SK-N-SH (cell line): ENCODE results near the gene PDE4D. TPM values are rescaled to one million over a fixed set of nuclear protein-coding genes. Genes with fewer than 3 reads are reported as not detected.

Experiments used
- CTCF ChIA-PET: fragments of 300-600, 350-600 bp; formaldehyde crosslinking; extraction: SDS; loops from one replicate; lab custom pipeline; 2021; lab: Yijun Ruan, JAX
- POLR2A ChIA-PET: fragments of 350-600 bp; sonication (Branson Sonifier 250); formaldehyde crosslinking; extraction: SDS; loops from one replicate; lab custom pipeline; 2020; ENCODE audit warnings: antibody characterized with exemption, inconsistent platforms; lab: Yijun Ruan, JAX
- DNase-seq: peaks from one replicate; pipeline ENCODE4 v3.0.0; 2012
- H2AFZ ChIP-seq: fragments of 200-600 bp; sonication (generic); 2 replicates; pipeline ENCODE4 v1.8.1; 2016; ENCODE audit warnings: antibody characterized with exemption, mild to moderate bottlenecking, low read depth
- H3F3A ChIP-seq: fragments of 200-600 bp; sonication (generic); replicated peaks from 2 replicates; pipeline ENCODE3; 2016; ENCODE audit warnings: antibody characterized with exemption, mild to moderate bottlenecking; ENCODE audit not compliant: insufficient read depth
- H3K27ac ChIP-seq, 2 experiments: fragments of 200-500 bp in 1 of 2; fragments of 200-600 bp in 1 of 2; sonication (Bioruptor generic) in 1 of 2; sonication (generic), shearing (Covaris generic) in 1 of 2; 2 replicates each; pipeline versions ENCODE4 v1.5.1 to v1.6.1; 2014 to 2016; ENCODE audit warnings: low read depth in 2 of 2, inconsistent platforms in 1 of 2, low read length in 1 of 2, mild to moderate bottlenecking in 1 of 2, mixed read lengths in 1 of 2
- H3K27me3 ChIP-seq: fragments of 200-600 bp; sonication (generic), shearing (Covaris generic); 2 replicates; pipeline ENCODE4 v1.6.1; 2016; ENCODE audit warnings: mixed run types; ENCODE audit not compliant: insufficient read depth
- H3K36me3 ChIP-seq, 2 experiments: fragments of 200-500 bp in 1 of 2; fragments of 200-600 bp in 1 of 2; sonication (Bioruptor generic) in 1 of 2; sonication (generic) in 1 of 2; replicated peaks in 1 of 2; 2 replicates each; pipeline versions ENCODE3 to v1.5.1; 2014 to 2016; ENCODE audit warnings: low read length in 1 of 2, mild to moderate bottlenecking in 1 of 2; ENCODE audit not compliant: insufficient read depth in 2 of 2, control insufficient read depth in 1 of 2
- H3K4me1 ChIP-seq, 2 experiments: fragments of 200-500 bp in 1 of 2; fragments of 200-600 bp in 1 of 2; sonication (Bioruptor generic) in 1 of 2; sonication (generic), shearing (Covaris generic) in 1 of 2; 2 replicates each; pipeline versions ENCODE4 v1.5.1 to v1.6.1; 2014 to 2016; ENCODE audit warnings: low read depth in 1 of 2, low read length in 1 of 2, mixed run types in 1 of 2; ENCODE audit not compliant: insufficient read depth in 2 of 2, control insufficient read depth in 1 of 2
- H3K4me2 ChIP-seq: fragments of 200-600 bp; sonication (generic), shearing (Covaris generic); 2 replicates; pipeline ENCODE4 v1.6.1; 2017; ENCODE audit warnings: mixed run types
- H3K4me3 ChIP-seq, 2 experiments: fragments of 200-500 bp in 1 of 2; fragments of 200-600 bp in 1 of 2; sonication (Bioruptor generic) in 1 of 2; sonication (generic), shearing (Covaris generic) in 1 of 2; 2 replicates each; pipeline versions ENCODE4 v1.5.1 to v1.8.1; 2014 to 2016; ENCODE audit warnings: low read depth in 2 of 2, inconsistent platforms in 1 of 2, low read length in 1 of 2, mild to moderate bottlenecking in 1 of 2, mixed read lengths in 1 of 2, moderate library complexity in 1 of 2
- H3K79me2 ChIP-seq: fragments of 200-600 bp; sonication (generic); 2 replicates; pipeline ENCODE4 v1.8.1; 2017; ENCODE audit warnings: mild to moderate bottlenecking; ENCODE audit not compliant: insufficient read depth
- H3K9ac ChIP-seq: fragments of 200-600 bp; sonication (generic); 2 replicates; pipeline ENCODE4 v1.6.1; 2017; ENCODE audit warnings: mixed run types
- H3K9me2 ChIP-seq: fragments of 200-600 bp; sonication (generic); 2 replicates; pipeline ENCODE4 v1.6.1; 2017; ENCODE audit warnings: mixed run types
- H3K9me3 ChIP-seq: fragments of 200-600 bp; sonication (generic); 2 replicates; pipeline ENCODE4 v1.6.1; 2017; ENCODE audit warnings: mixed run types, mild to moderate bottlenecking, moderate library complexity
- H4K20me1 ChIP-seq: fragments of 200-600 bp; sonication (generic); 2 replicates; pipeline ENCODE4 v1.6.1; 2017; ENCODE audit warnings: mild to moderate bottlenecking, mixed run types; ENCODE audit not compliant: insufficient read depth
- CHD2 ChIP-seq: fragments of 150-350 bp; IDR thresholded peaks from 2 replicates; pipeline ENCODE4 v1.6.1; 2018; ENCODE audit warnings: low read length; ENCODE audit not compliant: partially characterized antibody
- ELF1 ChIP-seq: IDR thresholded peaks from 2 replicates; pipeline ENCODE4 v1.4.0; 2012
- EP300 ChIP-seq, 2 experiments: IDR thresholded peaks; 2 replicates each; pipeline versions ENCODE4 v1.4.0 to v1.6.1; 2012; ENCODE audit warnings: borderline replicate concordance in 1 of 2, low read depth in 1 of 2, low read length in 1 of 2
- EZH2phosphoT487 ChIP-seq: fragments of 200-600 bp; sonication (generic); IDR thresholded peaks from 2 replicates; pipeline ENCODE4 v1.6.1; 2017; ENCODE audit warnings: low read depth, mixed run types, mild to moderate bottlenecking, antibody characterized with exemption, moderate library complexity, borderline replicate concordance
- FOSL2 ChIP-seq: IDR thresholded peaks from 2 replicates; pipeline ENCODE4 v1.4.0; 2012; ENCODE audit warnings: low read depth, mild to moderate bottlenecking, moderate library complexity, borderline replicate concordance
- GATA2 ChIP-seq: sonication (generic); formaldehyde crosslinking; IDR thresholded peaks from 2 replicates; pipeline ENCODE4 v1.5.0; 2020; ENCODE audit warnings: mild to moderate bottlenecking, missing genetic modification reagents
- IRF3 ChIP-seq: fragments of 150-350 bp; IDR thresholded peaks from 2 replicates; pipeline ENCODE4 v1.6.1; 2016; ENCODE audit warnings: mild to moderate bottlenecking, low read depth, low read length
- MEF2A ChIP-seq: IDR thresholded peaks from 2 replicates; pipeline ENCODE4 v1.4.0; 2012; ENCODE audit warnings: low read depth, borderline replicate concordance
- NFIC ChIP-seq: IDR thresholded peaks from 2 replicates; pipeline ENCODE4 v1.4.0; 2012; ENCODE audit warnings: borderline replicate concordance
- NRF1 ChIP-seq: IDR thresholded peaks from 2 replicates; pipeline ENCODE4 v1.6.1; 2012; ENCODE audit warnings: low read depth, mild to moderate bottlenecking, low read length
- RAD21 ChIP-seq: IDR thresholded peaks from 2 replicates; pipeline ENCODE4 v1.6.1; 2012; ENCODE audit warnings: mild to moderate bottlenecking, low read length
- TCF12 ChIP-seq: IDR thresholded peaks from 2 replicates; pipeline ENCODE4 v1.4.0; 2012
- YY1 ChIP-seq: IDR thresholded peaks from 2 replicates; pipeline ENCODE4 v1.4.0; 2012; ENCODE audit warnings: low read depth, mild to moderate bottlenecking
- ZBTB33 ChIP-seq: IDR thresholded peaks from 2 replicates; pipeline ENCODE4 v1.4.0; 2012; ENCODE audit warnings: low read depth, borderline replicate concordance
- WGBS: methylation state at CpG from one replicate; pipeline ENCODE4 v1.1.6; 2017; ENCODE audit warnings: low lambda C conversion rate; 5-methylcytosine and 5-hydroxymethylcytosine counted together
- polyA plus RNA-seq, 3 experiments: library from polyadenylated mRNA; depleted of rRNA; stranded (reverse); fragments of >200 nt; gene quantifications; 2 replicates each; pipeline ENCODE4 v1.2.3, GENCODE V29; 2012
- TF ChIP-seq, protein P1 (sequence below): fragments of 150-350 bp; IDR thresholded peaks from 2 replicates; pipeline ENCODE4 v1.6.1; 2017; ENCODE audit warnings: antibody characterized with exemption, low read length, low read depth, borderline replicate concordance

The PDE4D gene
- polyA plus RNA-seq, 1 of the 3 experiments (the other 2 are of a cell fraction), result 2.4 TPM

DNA sequence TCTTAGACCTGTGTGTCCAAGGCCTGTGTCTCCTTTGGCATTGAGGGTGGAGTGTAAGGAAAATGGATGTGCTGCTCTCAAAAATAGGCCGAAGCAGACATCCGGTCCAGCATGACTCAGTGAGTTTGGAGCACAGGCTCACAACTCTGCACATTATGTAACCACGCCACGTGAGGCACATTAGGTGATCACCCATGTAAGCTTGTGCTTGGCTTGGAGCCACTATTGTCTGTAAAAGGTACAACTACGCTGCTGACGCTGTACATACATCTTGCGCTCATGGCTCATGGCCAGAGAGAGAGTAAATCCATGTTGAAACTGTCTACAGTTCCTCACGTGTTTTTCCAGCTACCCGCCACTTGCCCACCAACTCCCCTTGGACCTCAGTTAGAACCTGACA, 177.5 kb downstream of the PDE4D start (continued):
- no peak for TF ChIP-seq IRF3

- no peak overlapping the region for H3K27ac ChIP-seq
- H4K20me1 ChIP-seq, result no peaks in the 10 kb centered on the region
- TF ChIP-seq TCF12 (no peak), GATA2 (CRISPR knock-in tag) (no peak), RAD21 (no peak), NRF1 (no peak), EP300 (IDR thresholded peaks at IDR 0.05; ENCODE audit: borderline replicate concordance in 1 of 2, low read depth in 1 of 2, low read length in 1 of 2) (no peak), MEF2A (no peak), EZH2phosphoT487 (no peak), CHD2 (no peak), ZBTB33 (no peak), FOSL2 (no peak), NFIC (no peak), ELF1 (no peak), YY1 (no peak)
- TF ChIP-seq, protein P1, sequence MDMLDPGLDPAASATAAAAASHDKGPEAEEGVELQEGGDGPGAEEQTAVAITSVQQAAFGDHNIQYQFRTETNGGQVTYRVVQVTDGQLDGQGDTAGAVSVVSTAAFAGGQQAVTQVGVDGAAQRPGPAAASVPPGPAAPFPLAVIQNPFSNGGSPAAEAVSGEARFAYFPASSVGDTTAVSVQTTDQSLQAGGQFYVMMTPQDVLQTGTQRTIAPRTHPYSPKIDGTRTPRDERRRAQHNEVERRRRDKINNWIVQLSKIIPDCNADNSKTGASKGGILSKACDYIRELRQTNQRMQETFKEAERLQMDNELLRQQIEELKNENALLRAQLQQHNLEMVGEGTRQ, result no peak
- no peak overlapping the region for H3K4me3 ChIP-seq
- H3K79me2 ChIP-seq, result no peaks in the 10 kb centered on the region
- no peaks in the 10 kb centered on the region for H3K9me2 ChIP-seq
- H3K27me3 ChIP-seq, result no peaks in the 10 kb centered on the region
- no peak for DNase-seq
- H2AFZ ChIP-seq, result no peak overlapping the region
- CTCF ChIA-PET, result interaction anchor here (2.4 kb wide), 1 partner anchor 9 kb away, joined by 7 read pairs; no protein-coding TSS in a partner anchor
- no peaks in the 10 kb centered on the region for H3F3A ChIP-seq
- H3K9me3 ChIP-seq, result no peaks in the 10 kb centered on the region
- H3K4me2 ChIP-seq, result no peak overlapping the region
- H3K9ac ChIP-seq, result no peak overlapping the region
- no peaks in the 10 kb centered on the region for H3K36me3 ChIP-seq
- no peaks in the 10 kb centered on the region; a peak in 1 of 4 replicates for H3K4me1 ChIP-seq
- 90% methylated on average over 2 of the region's 5 CpGs for WGBS
- POLR2A ChIA-PET, result no interaction called here
Measured at GRCh38 chr5:59715228-59715627, 178.3 kb downstream of the PDE4D start.
